Coronary artery (tissue), 2 donors: ENCODE measurements around the gene CHAD.
"Not testable (repeated sequence)": the region's sequence is repeated elsewhere in the genome, so short reads cannot be mapped to it uniquely, and the experiment has no call there.

Experiments used
- DNase-seq: peaks from one replicate; pipeline ENCODE4 v3.0.0-alpha.2; 2017; ENCODE audit warnings: low spot score
- H3K27ac ChIP-seq, 2 donors: fragments of 200-600 bp; sonication (generic); one replicate each; pipeline ENCODE4 v1.5.1; 2016 to 2019
- H3K4me3 ChIP-seq: fragments of 200-600 bp; sonication (generic); 2 replicates; pipeline ENCODE4 v1.5.1; 2016; ENCODE audit warnings: mild to moderate bottlenecking, moderate library complexity
- TF ChIP-seq, protein P1 (sequence below): fragments of 200-600 bp; sonication (generic); IDR thresholded peaks from one replicate; pipeline ENCODE4 v1.5.1; 2019; ENCODE audit warnings: antibody characterized with exemption

The CHAD gene

DNA sequence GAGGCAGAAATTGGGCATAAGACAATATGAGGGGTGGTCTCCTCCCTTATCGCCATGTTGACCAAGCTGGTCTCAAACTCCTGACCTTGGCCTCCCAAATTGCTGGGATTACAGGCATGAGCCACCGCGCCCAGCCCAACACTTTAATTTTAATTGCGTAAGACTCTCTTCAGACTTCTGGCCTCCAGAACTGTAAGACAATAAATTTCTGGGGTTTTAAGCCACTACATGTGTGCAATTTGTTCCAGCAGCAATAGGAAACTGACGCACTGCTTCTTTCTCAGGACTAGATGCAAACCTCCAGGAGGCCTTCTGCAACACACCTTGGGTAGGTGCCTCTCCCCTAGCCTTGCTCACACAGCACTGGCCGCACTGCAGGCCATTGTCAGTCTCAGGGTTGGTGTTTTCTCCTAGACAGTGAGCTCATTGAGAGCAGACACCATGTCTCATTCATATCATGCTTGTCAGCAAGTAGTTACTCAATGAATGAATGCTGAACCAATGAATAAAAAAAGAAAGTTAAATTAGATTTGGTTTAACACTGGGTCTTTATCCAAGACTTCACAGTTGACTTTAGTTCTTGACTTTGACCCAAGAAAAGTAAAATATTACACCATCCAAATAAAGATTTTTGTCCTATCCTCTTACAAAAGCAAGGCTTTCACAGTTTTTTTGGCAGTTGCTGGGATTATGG, 48.1 kb downstream of the CHAD start:
- peak overlapping the region in 1 of 2 donors; percentile 56 for H3K27ac ChIP-seq

DNA sequence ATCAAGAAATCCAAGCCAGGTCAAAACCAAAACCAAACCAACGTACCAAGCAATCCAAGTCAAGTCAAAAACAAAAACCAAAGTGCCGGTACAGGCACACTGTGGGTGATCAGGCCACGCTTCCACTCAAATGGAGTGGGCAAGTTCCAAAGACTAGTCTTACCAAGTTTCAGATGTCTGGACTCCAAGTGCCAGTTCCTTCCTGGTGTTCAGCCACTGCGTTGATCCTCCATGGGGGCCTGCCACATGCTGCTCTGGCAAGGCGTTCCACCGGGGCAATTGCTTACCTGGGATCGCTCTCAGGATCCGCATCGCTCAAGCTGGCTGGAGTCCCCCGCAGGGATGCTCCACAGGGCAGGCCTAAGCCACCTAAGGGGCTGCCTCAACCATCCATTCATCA, 49.1 kb downstream of the CHAD start:
- not testable (repeated sequence) for H3K4me3 ChIP-seq, H3K27ac ChIP-seq, DNase-seq

More for the DNA sequence above, 48.1 kb downstream of the CHAD start:
- TF ChIP-seq, protein P1, sequence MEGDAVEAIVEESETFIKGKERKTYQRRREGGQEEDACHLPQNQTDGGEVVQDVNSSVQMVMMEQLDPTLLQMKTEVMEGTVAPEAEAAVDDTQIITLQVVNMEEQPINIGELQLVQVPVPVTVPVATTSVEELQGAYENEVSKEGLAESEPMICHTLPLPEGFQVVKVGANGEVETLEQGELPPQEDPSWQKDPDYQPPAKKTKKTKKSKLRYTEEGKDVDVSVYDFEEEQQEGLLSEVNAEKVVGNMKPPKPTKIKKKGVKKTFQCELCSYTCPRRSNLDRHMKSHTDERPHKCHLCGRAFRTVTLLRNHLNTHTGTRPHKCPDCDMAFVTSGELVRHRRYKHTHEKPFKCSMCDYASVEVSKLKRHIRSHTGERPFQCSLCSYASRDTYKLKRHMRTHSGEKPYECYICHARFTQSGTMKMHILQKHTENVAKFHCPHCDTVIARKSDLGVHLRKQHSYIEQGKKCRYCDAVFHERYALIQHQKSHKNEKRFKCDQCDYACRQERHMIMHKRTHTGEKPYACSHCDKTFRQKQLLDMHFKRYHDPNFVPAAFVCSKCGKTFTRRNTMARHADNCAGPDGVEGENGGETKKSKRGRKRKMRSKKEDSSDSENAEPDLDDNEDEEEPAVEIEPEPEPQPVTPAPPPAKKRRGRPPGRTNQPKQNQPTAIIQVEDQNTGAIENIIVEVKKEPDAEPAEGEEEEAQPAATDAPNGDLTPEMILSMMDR, result no peak
- no peak overlapping the region for H3K4me3 ChIP-seq
- no peak for DNase-seq

DNA sequence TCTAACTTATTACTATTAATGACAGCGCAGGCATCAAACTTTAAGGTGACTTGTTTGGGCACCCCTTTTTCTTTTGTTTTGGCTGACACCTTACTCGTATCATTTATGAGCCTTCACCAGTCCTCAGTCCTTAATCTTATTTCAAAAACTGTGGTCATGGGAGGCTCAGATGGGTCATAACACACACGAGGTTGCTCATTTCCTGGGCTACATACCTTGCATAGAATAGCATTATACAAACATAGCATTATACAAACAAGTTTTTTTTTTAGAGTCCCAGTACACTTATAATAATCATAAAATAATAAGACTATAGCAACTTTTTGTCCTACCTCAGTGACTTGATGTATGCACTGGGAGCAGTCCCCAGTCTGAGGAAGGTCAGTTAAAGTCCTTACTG, 53.9 kb downstream of the CHAD start:
- Histone ChIP-seq H3K4me3 (no peak overlapping the region), H3K27ac (no peak overlapping the region)
- TF ChIP-seq, protein P1, result no peak
- DNase-seq, result no peak
